SU-DHL-6 (cell line): Measurements from ENCODE around the gene PTK6.

Source experiments
- H2AFZ ChIP-seq: fragments of 200-600 bp; sonication (generic); 2 replicates; pipeline ENCODE4 v1.6.1; 2014; ENCODE audit warnings: low read depth, mild to moderate bottlenecking, moderate library complexity, mixed read lengths, antibody characterized with exemption, low read length; ENCODE audit not compliant: severe bottlenecking
- H3F3A ChIP-seq: fragments of 200-600 bp; shearing (Covaris generic); 2 replicates; pipeline ENCODE4 v1.6.0; 2016; ENCODE audit warnings: antibody characterized with exemption, mild to moderate bottlenecking; ENCODE audit not compliant: insufficient read depth
- H3K27ac ChIP-seq: fragments of 200-600 bp; sonication (generic); 2 replicates; pipeline ENCODE4 v1.5.1; 2016; ENCODE audit warnings: low read depth, mild to moderate bottlenecking, low read length, moderate library complexity, mixed read lengths
- H3K27me3 ChIP-seq: fragments of 200-600 bp; sonication (generic), shearing (Covaris generic); 2 replicates; pipeline ENCODE4 v1.6.0; 2014; ENCODE audit warnings: mild to moderate bottlenecking, low read length
- H3K36me3 ChIP-seq: fragments of 200-600 bp; sonication (generic); 2 replicates; pipeline ENCODE4 v1.6.1; 2014; ENCODE audit warnings: mild to moderate bottlenecking, low read length, mixed read lengths
- H3K4me2 ChIP-seq: fragments of 300-600, 200-600 bp; shearing (Covaris generic), sonication (generic); 2 replicates; pipeline ENCODE4 v1.6.0; 2014; ENCODE audit warnings: low read length, low read depth, mild to moderate bottlenecking; ENCODE audit not compliant: poor library complexity, severe bottlenecking
- H3K4me3 ChIP-seq: fragments of 200-600 bp; sonication (generic); 2 replicates; pipeline ENCODE4 v1.5.1; 2014; ENCODE audit warnings: antibody characterized with exemption, low read length, mild to moderate bottlenecking, mixed read lengths; ENCODE audit not compliant: insufficient read depth, poor library complexity, severe bottlenecking
- H3K79me2 ChIP-seq: fragments of 200-600 bp; sonication (generic); 2 replicates; pipeline ENCODE4 v1.6.1; 2014; ENCODE audit warnings: mild to moderate bottlenecking, low read length, moderate library complexity; ENCODE audit not compliant: insufficient read depth
- H3K9ac ChIP-seq: fragments of 200-600 bp; sonication (generic); 2 replicates; pipeline ENCODE4 v1.7.0; 2014; ENCODE audit warnings: mild to moderate bottlenecking, low read length
- H3K9me2 ChIP-seq: fragments of 200-600 bp; sonication (generic); replicated peaks from 2 replicates; pipeline ENCODE4 v1.6.1; 2014; ENCODE audit warnings: low read length; ENCODE audit not compliant: insufficient read depth
- H3K9me3 ChIP-seq: fragments of 200-600 bp; sonication (generic); 2 replicates; pipeline ENCODE4 v1.6.1; 2014; ENCODE audit warnings: low read length, mixed read lengths; ENCODE audit not compliant: insufficient read depth
- H4K20me1 ChIP-seq: fragments of 200-600 bp; sonication (generic); 2 replicates; pipeline ENCODE4 v1.6.1; 2014; ENCODE audit warnings: low read depth, mild to moderate bottlenecking, antibody characterized with exemption, low read length, moderate library complexity, mixed read lengths
- EZH2phosphoT487 ChIP-seq: fragments of 200-600 bp; sonication (generic), shearing (Covaris generic); conservative IDR thresholded peaks from 2 replicates; pipeline ENCODE4 v1.6.1; 2018; ENCODE audit warnings: mild to moderate bottlenecking, antibody characterized with exemption, low read length, moderate library complexity, mixed read lengths
- TF ChIP-seq, protein P1 (sequence below): fragments of 200-600 bp; sonication (generic); IDR thresholded peaks from one replicate; pipeline ENCODE4 v1.5.1; 2017; ENCODE audit warnings: antibody characterized with exemption, mild to moderate bottlenecking, low read length, moderate library complexity; ENCODE audit not compliant: insufficient read depth, poor library complexity, severe bottlenecking

The PTK6 gene

DNA sequence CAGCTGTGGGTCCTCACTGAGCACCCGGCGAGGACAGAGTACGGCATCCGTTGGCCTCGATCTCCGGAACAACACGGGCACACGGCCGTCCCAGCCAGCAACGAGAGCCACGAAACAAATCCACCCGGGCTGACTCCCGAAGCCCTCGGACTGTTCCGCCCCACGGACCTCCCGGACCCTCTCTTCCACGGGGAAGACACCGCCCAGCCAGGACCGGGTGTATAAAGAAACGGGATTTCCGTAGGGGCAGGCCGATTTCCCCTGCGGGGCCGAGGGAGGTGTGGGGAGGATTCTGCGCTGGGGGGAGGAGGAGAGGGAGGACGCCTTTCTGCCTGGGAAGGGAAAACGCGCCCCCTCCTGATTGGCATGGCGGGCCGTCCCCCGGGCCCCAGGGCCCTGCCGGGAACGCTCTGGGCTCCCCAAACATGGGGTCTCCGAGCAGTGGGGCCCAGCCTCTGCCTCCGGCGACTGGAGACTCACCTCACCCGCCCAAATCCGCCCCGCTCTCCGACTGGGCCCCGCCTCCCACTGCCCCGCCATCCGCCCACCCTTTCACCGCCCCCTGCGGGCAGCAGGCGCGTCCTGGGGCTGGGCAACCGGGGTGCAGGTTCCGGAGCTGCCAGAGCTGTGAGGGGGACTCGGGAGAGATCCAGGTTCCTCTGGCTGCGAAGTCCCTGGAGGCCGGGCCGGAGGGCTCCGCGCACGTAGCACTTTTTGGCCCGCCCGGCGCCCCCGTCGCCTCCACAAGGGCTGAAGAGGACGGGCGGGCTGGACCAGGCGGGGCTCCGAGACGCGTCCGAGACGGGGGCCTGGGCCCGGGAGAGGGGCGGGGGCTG lies 17.3 kb downstream of the PTK6 start:
- TF ChIP-seq, protein P1, sequence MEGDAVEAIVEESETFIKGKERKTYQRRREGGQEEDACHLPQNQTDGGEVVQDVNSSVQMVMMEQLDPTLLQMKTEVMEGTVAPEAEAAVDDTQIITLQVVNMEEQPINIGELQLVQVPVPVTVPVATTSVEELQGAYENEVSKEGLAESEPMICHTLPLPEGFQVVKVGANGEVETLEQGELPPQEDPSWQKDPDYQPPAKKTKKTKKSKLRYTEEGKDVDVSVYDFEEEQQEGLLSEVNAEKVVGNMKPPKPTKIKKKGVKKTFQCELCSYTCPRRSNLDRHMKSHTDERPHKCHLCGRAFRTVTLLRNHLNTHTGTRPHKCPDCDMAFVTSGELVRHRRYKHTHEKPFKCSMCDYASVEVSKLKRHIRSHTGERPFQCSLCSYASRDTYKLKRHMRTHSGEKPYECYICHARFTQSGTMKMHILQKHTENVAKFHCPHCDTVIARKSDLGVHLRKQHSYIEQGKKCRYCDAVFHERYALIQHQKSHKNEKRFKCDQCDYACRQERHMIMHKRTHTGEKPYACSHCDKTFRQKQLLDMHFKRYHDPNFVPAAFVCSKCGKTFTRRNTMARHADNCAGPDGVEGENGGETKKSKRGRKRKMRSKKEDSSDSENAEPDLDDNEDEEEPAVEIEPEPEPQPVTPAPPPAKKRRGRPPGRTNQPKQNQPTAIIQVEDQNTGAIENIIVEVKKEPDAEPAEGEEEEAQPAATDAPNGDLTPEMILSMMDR = peak; percentile 22
- no peak for TF ChIP-seq EZH2phosphoT487
- Histone ChIP-seq H3K79me2 (no peaks in the 10 kb centered on the region), H3K4me2 (peak overlapping the region; percentile 72), H3K36me3 (peaks cover 3% of the 10 kb centered on the region; the same call in 1 of the 2 replicates), H3F3A (no peaks in the 10 kb centered on the region), H3K9me3 (no peaks in the 10 kb centered on the region), H3K4me3 (peak overlapping the region; percentile 79), H4K20me1 (no peaks in the 10 kb centered on the region), H3K9me2 (no peaks in the 10 kb centered on the region), H2AFZ (peak overlapping the region; percentile 99), H3K9ac (peak overlapping the region; percentile 67), H3K27ac (no peak overlapping the region), H3K27me3 (no peaks in the 10 kb centered on the region)

DNA sequence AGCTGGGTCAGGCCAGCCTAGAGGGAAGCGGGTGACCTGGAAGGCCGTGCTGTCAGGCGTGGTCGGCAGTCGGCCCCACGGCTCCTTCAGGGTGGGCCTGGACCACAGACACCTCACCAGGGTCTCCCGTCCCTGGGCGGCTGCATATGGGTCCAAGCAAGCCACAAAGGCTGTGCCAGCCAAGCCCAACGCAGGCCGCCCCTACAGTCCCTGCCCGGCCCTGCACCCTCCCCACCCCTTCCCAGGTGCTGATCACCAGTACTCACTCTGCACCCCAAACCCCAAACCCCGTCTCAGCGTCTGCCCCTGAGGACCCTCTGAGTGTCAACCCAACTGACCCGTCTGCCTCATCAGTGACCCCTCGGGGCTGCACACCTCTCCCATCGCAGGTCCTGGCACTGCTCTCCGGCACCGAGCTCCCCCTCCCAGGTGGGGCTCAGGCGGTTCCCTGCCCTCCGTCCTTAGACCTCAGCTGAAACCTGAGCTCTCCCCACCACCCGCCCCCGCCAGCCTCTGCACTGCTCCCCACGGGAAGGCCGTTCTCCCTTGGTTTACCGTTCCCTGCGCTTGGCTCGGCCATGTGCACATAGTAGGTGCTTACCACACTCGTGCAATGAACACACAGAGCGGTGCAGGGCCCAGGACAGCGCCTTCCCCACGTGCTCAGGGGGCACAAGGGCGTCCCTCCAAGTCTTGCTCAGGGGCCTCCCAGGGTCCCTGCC lies 18.1 kb downstream of the PTK6 start:
- no peaks in the 10 kb centered on the region for H3K9me3 ChIP-seq
- H3K4me2 ChIP-seq = no peak overlapping the region
- TF ChIP-seq, protein P1 = no peak
- no peak for TF ChIP-seq EZH2phosphoT487
- H3K27ac ChIP-seq = no peak overlapping the region
- H3K4me3 ChIP-seq = no peak overlapping the region
- H3K36me3 ChIP-seq = peaks cover 3% of the 10 kb centered on the region; the same call in 1 of the 2 replicates
- no peaks in the 10 kb centered on the region for H4K20me1 ChIP-seq
- no peak overlapping the region for H3K9ac ChIP-seq
- H3K9me2 ChIP-seq = no peaks in the 10 kb centered on the region
- no peaks in the 10 kb centered on the region for H3F3A ChIP-seq
- no peak overlapping the region for H2AFZ ChIP-seq
- H3K27me3 ChIP-seq = no peaks in the 10 kb centered on the region
- no peaks in the 10 kb centered on the region for H3K79me2 ChIP-seq

DNA sequence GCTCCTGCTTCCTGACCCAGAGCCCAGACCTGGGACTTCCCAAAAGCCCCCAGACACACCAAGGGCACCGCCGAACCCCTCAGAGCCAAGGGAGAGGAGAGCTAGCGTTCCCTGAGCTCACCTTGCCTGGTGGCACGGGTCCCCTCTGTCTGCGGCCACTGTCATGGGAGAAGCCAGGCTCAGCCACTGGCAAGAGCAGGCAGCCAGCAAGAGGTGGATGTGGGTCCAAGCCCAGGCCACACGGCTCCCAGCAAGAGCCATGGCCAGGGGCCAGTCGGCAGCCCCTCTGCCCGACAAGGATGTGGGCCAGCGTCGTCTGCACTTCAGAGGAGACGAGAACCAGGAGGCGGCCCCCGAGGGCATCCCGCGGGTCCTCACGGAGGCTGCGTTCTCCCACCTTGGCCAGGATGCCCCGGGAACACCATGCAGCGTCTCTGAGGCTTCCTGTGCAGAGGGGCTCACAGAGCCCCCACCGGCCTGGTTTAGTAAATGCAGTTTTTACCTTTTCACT lies 18.8 kb downstream of the PTK6 start:
- H3K79me2 ChIP-seq = no peaks in the 10 kb centered on the region
- no peaks in the 10 kb centered on the region for H3F3A ChIP-seq
- H3K9ac ChIP-seq = no peak overlapping the region
- H3K36me3 ChIP-seq = peaks cover 3% of the 10 kb centered on the region; the same call in 1 of the 2 replicates
- no peaks in the 10 kb centered on the region for H3K27me3 ChIP-seq
- no peak overlapping the region for H3K27ac ChIP-seq
- no peaks in the 10 kb centered on the region for H3K9me3 ChIP-seq
- H2AFZ ChIP-seq = no peak overlapping the region
- H3K4me2 ChIP-seq = no peak overlapping the region
- TF ChIP-seq, protein P1 = no peak
- no peak for TF ChIP-seq EZH2phosphoT487
- H3K4me3 ChIP-seq = no peak overlapping the region
- H4K20me1 ChIP-seq = no peaks in the 10 kb centered on the region
- no peaks in the 10 kb centered on the region for H3K9me2 ChIP-seq
